SH-SY5Y (cell line): ENCODE measurements around the gene LGR5.

Experiments used
- GATA2 ChIP-seq: IDR thresholded peaks from 2 replicates; pipeline ENCODE4 v1.6.1; 2011; ENCODE audit warnings: mild to moderate bottlenecking, low read depth, low read length
- GATA3 ChIP-seq: IDR thresholded peaks from 2 replicates; pipeline ENCODE4 v1.6.1; 2011; ENCODE audit warnings: low read depth, mild to moderate bottlenecking, low read length, moderate library complexity

DNA sequence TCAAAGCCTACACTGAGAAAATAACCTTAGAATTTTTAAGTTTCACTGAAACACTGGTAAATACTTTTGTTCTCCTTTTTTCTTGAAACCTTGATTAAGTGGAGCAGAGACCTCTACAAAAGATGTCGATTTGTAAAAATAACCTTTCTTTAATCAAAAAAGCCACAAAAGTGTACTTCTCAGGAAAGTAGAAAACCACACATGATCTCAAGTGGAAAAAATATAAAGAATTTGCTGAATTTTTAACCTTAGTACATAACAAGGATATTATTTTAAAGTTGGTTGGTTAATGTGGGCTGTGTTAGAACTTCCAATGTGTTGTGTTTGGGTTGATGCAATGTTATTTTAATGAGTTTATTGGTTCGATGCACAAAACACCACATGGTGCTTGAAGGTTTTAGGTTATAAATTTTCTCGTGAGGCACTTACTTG lies 8.6 kb downstream of the LGR5 start:
- no peak for TF ChIP-seq GATA2
- TF ChIP-seq GATA3: no peak
